Body of pancreas (tissue), 4 donors: ENCODE measurements around the gene PTPA. TPM values are rescaled to one million over a fixed set of nuclear protein-coding genes. Genes with fewer than 3 reads are reported as not detected.
A peak's percentile ranks its signal among the peaks of the same experiment; 100 is the strongest.

Experiments
- ATAC-seq: fragments of 150-250 bp; one replicate; pipeline ENCODE4 v1.9.1; 2016
- DNase-seq, 4 donors: peaks; one replicate each; pipeline ENCODE4 v3.0.0-alpha.2; 2019
- H3K27ac ChIP-seq, 4 donors: fragments of 200-600 bp; sonication (generic); 1 replicate in 3 of 4; 2 replicates in 1 of 4; pipeline versions ENCODE4 v1.5.1 to v1.6.1; 2016 to 2019; ENCODE audit warnings: mild to moderate bottlenecking in 1 of 4, mixed read lengths in 1 of 4, moderate library complexity in 1 of 4
- H3K27me3 ChIP-seq, 2 donors: fragments of 200-600 bp; sonication (generic); one replicate each; pipeline ENCODE4 v1.6.0; 2016; ENCODE audit warnings: mild to moderate bottlenecking in 1 of 2
- H3K36me3 ChIP-seq, 2 donors: fragments of 200-600 bp; sonication (generic); replicated peaks in 1 of 2; 2 replicates each; pipeline ENCODE4 v1.5.1; 2016; ENCODE audit warnings: low read depth in 2 of 2; ENCODE audit not compliant: insufficient read depth in 1 of 2
- H3K4me1 ChIP-seq: fragments of 200-600 bp; sonication (generic); one replicate; pipeline ENCODE4 v1.6.0; 2016
- H3K4me3 ChIP-seq, 2 donors: fragments of 200-600 bp; sonication (generic); 1 replicate in 1 of 2; 2 replicates in 1 of 2; pipeline ENCODE4 v1.5.1; 2016 to 2019
- H3K9me3 ChIP-seq, 3 donors: fragments of 200-600 bp; sonication (generic); 1 replicate in 2 of 3; 2 replicates in 1 of 3; pipeline ENCODE4 v1.5.1; 2016
- CTCF ChIP-seq, 7 experiments: fragments of 450-650 bp in 4 of 7; fragments of 200-600 bp in 3 of 7; sonication (generic) in 3 of 7; IDR thresholded peaks; one replicate each; pipeline ENCODE4 v1.5.1; 2016 to 2019; ENCODE audit warnings: antibody characterized with exemption in 7 of 7
- POLR2A ChIP-seq, 3 donors: fragments of 450-650 bp; IDR thresholded peaks; one replicate each; pipeline ENCODE4 v1.6.1; 2016; ENCODE audit warnings: antibody characterized with exemption in 3 of 3, mild to moderate bottlenecking in 2 of 3
- WGBS, 2 donors: methylation state at CpG; one replicate each; pipeline ENCODE4 v1.1.5; 2017; 5-methylcytosine and 5-hydroxymethylcytosine counted together
- intact Hi-C: fragments of 100-400 bp; cut with DNase I; formaldehyde crosslinking; loops from one replicate; pipeline ENCODE4 v1.15.1; 2023
- total RNA-seq, 2 donors: library from RNA; depleted of rRNA; stranded (reverse); fragments of >200 nt; gene quantifications; one replicate each; pipeline ENCODE4 v1.1.0, GENCODE V29; 2016

Gene PTPA
- total RNA-seq, 2 donors from 2014 or later = 32.7 to 52.1 TPM

DNA sequence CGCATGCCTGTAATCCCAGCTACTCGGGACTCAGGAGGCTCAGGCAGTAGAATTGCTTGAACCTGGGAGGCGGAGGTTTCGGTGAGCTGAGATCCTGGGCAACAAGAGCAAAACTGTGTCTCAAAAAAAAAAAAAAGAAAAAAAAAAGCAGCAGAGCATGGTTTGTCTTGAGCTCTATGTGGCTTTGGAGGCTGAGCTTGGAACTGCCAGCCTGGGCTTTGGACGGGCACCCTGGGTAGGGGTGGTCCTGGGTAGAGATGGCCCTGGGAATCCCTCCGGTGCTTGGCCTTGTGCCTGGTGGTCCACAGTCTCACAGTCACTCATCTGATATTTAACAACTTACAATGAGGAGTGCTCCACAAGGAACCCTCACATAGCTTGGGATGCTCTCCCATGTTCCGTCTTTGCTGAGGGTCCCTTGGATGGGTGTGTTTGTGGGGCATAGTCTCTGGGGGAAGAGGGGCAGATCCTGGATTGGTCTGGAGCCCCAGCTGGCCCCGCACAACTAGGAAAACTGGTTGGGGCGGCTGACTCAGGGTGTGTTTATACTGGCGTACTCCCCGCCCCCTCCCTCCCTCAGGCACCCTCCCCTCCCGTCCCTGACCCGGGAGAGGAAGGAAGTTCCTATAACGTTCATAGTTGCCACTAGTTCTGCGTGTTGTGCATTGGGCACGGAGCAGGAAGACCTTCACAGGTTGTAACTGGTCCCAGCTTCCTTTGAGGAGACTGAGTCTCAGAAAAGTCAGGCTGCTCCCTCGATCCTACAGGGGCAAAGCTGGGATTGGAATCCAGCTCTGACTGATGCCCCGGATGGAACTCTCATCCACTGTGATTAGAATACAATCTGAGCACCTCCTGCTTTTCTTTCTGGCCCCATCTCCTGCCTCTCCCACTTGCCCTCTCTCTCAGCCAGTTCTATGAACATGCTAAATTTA is 55.7 kb downstream of the PTPA start:
- TF ChIP-seq POLR2A (IDR thresholded peaks at IDR 0.05) = peak in 2 of 3 donors; percentile 66 to 72
- TF ChIP-seq CTCF (IDR thresholded peaks at IDR 0.05) = no peak
- Histone ChIP-seq H3K27me3 (no peaks in the 10 kb centered on the region), H3K36me3 (no peaks in the 10 kb centered on the region), H3K4me1 (peaks cover 38% of the 10 kb centered on the region), H3K27ac (peak overlapping the region; percentile 66 to 85 (median 76)), H3K9me3 (no peaks in the 10 kb centered on the region), H3K4me3 (no peak overlapping the region)
- WGBS, 2 donors = 12 to 20% methylated on average over 9 to 14 of the region's 18 CpGs
- intact Hi-C loops = no loop called here
- DNase-seq (peak; percentile 92 to 96 (median 94)), ATAC-seq (peak; percentile 92)

DNA sequence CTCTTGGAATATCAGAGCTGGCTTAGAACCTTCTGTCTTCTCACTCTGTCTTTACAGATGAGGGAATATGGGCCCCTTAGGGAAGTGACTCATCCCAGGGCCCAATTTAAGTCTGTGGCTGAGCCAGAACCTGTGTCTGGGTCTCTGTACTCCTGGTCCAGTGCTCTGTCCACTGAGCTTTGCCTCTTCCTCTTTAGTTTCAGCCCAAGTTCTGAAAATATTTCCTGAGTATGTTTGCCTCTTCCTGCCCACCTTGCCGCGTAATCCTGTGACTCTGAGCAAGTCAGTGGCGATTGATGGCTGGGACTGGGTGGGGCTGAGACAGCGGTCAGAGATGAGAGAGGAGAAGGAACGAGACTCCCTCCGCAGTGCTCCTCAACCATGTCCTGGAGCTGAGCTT is 59.0 kb downstream of the PTPA start:
- intact Hi-C loops = loop anchor here (10.0 kb wide), 1 partner anchor 335 kb away; no protein-coding TSS in a partner anchor
- ATAC-seq (no peak), DNase-seq (no peak)
- Histone ChIP-seq H3K27ac (no peak overlapping the region), H3K4me3 (no peak overlapping the region), H3K4me1 (peaks cover 54% of the 10 kb centered on the region), H3K36me3 (no peaks in the 10 kb centered on the region), H3K9me3 (no peaks in the 10 kb centered on the region), H3K27me3 (no peaks in the 10 kb centered on the region)
- TF ChIP-seq CTCF (IDR thresholded peaks at IDR 0.05) = no peak
- TF ChIP-seq POLR2A (IDR thresholded peaks at IDR 0.05) = no peak
- WGBS, 2 donors = 72 to 75% methylated on average over 6 of the region's 6 CpGs

DNA sequence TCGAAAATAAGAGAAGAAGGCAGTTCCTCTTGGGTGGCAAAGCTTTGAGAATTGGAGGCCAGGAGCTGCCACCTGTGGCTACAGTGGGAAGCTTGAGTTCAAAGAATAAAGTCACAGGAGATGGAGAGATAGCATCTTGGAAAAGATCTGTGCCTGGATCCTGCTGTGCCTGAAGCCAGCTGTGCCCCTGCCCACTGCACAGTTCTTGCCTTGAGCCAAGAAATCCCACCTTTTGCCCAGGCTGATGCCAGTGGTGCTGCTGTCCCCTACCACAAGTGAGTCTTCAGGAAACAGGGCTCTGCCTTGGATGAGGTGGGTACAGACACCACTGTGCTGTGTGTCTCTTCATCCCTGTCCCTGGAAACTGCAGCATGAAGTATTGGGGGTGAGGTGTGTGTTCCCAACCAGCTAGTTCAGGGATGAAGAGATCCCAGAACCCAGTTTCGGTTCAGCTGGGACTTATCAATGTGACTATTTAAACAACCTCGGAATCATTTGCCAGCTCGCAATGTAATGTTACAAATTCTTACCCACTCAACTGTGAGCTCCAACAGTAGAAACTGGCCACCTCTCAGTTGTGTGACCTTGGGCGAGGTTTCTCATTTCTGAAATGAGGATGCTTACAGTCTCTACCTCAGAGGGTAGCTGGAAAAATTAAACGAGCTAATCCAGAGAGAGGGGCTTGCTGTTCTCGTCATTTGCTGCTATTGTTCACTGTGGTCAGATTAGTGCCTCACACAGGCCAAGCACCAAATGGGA is 61.0 kb downstream of the PTPA start:
- intact Hi-C loops = loop anchor here (2.0 to 10.0 kb wide), 2 partner anchors 29 to 333 kb away; no protein-coding TSS in a partner anchor
- H3K27ac ChIP-seq = peak overlapping the region; percentile 18 to 93 (median 34)

DNA sequence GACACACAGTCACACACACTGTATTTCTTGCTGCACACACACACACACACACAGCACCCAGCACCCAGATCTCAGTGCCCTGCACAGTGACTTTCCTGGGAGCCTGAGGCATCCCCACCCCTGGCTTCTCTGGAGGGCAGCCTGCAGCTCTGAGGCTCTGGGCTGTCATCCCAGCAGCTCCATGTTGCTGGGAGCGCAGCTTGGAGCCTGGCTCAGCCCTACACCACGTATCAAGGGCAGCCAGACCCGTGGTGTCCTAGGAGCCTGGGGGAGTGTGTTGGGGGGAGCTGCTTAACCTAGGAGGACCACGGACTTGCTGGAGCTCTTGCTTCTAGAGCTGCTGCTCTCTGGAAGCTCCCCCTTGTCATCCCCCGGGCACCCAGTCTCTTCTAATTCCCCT is 61.6 kb downstream of the PTPA start:
- H3K27ac ChIP-seq = peak overlapping the region in 3 of 4 donors; percentile 18 to 93 (median 30)
- no peak for DNase-seq
- ATAC-seq = no peak
- TF ChIP-seq CTCF (IDR thresholded peaks at IDR 0.05) (no peak), POLR2A (IDR thresholded peaks at IDR 0.05) (no peak)
- intact Hi-C loops = loop anchor here (2.0 to 10.0 kb wide), 2 partner anchors 30 to 332 kb away; no protein-coding TSS in a partner anchor
- WGBS, 2 donors = 32 to 62% methylated on average over 2 to 5 of the region's 5 CpGs
- no peaks in the 10 kb centered on the region for H3K27me3 ChIP-seq
- H3K4me1 ChIP-seq = peaks cover 46% of the 10 kb centered on the region
- no peak overlapping the region for H3K4me3 ChIP-seq
- no peaks in the 10 kb centered on the region for H3K36me3 ChIP-seq
- no peaks in the 10 kb centered on the region for H3K9me3 ChIP-seq

More for the DNA sequence above, 61.0 kb downstream of the PTPA start:
- Histone ChIP-seq H3K36me3 (no peaks in the 10 kb centered on the region), H3K4me3 (no peak overlapping the region), H3K9me3 (no peaks in the 10 kb centered on the region), H3K27me3 (no peaks in the 10 kb centered on the region), H3K4me1 (peaks cover 52% of the 10 kb centered on the region)
- no peak for TF ChIP-seq CTCF (IDR thresholded peaks at IDR 0.05)
- no peak for TF ChIP-seq POLR2A (IDR thresholded peaks at IDR 0.05)
- ATAC-seq = no peak
- DNase-seq = no peak
- WGBS, 2 donors = 31 to 34% methylated on average over 7 of the region's 7 CpGs
